GM18498 (cell line): ENCODE data around the gene NOP58.
A peak's percentile ranks its signal among the peaks of the same experiment; 100 is the strongest.
"Not testable (repeated sequence)": the region's sequence is repeated elsewhere in the genome, so short reads cannot be mapped to it uniquely, and the experiment has no call there.

Experiments used
- ATAC-seq: cut with Tn5 transposase; IDR thresholded peaks from one replicate; pipeline ENCODE4 v1.9.1; 2021; ENCODE audit warnings: mild to moderate bottlenecking, moderate library complexity; ENCODE audit not compliant: unreplicated experiment

NOP58 gene, protein sequence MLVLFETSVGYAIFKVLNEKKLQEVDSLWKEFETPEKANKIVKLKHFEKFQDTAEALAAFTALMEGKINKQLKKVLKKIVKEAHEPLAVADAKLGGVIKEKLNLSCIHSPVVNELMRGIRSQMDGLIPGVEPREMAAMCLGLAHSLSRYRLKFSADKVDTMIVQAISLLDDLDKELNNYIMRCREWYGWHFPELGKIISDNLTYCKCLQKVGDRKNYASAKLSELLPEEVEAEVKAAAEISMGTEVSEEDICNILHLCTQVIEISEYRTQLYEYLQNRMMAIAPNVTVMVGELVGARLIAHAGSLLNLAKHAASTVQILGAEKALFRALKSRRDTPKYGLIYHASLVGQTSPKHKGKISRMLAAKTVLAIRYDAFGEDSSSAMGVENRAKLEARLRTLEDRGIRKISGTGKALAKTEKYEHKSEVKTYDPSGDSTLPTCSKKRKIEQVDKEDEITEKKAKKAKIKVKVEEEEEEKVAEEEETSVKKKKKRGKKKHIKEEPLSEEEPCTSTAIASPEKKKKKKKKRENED

DNA sequence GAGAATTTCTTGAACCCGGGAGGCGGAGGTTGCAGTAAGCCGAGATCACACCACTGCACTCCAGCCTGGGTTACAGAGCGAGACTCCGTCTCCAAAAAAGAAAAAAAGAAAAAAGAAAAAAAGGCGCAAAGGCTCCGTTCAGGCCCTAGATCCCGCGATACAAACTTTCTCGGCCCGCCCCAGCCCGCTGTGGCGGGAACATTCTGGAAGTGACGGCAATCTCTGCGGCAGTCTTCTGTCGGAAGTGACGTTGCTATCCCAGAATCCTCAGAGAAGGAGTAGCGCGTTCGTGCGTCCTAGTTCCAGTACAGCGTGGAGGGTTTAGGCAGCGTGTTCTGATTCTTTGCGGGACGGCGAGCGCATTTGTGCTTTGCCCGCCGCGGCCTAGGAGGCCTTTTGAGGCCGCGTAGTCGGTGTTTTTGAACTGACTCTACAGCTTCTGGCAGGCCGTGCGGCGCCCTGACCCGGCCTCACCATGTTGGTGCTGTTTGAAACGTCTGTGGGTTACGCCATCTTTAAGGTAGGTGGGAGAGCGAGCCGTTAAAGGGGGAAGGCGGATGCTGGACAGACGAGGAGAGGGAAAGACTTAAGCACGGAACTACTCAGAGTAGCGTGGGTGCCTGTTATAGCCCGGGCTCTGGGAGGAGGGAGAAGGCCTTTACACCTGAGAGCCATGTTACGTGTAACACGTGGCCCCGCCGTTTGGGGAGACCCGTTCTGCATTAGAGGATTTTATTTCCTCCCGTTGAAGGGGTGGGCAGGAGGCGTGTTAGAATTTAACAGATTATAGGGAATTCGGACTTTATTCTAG is at the start of gene NOP58:
Gene NOP58, plus strand, starts transcription at position 297 of the 811 bp plus-strand sequence. Its CDS starts 179 bp downstream, at position 476.
- ATAC-seq: peak; percentile 86

DNA sequence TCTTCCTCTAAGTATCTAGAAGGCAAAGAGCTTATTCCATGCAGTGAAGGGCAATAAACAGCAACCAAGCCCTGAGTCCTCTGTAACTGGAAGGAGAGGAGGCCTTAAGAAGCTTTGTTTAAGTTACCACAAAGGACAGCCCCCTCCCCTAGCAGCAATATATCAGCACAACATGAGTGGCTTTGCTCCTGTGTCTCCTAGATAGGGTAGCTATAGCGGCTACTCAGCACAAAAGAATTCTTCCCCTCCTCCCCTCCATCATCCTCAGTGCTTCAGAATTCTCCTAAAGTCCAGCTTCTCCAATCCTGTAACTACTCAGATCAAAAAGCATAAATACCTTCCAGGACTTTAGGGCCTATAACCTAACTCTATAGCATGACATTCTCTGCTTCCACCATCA is 43.7 kb upstream of the NOP58 start:
- ATAC-seq: no peak

DNA sequence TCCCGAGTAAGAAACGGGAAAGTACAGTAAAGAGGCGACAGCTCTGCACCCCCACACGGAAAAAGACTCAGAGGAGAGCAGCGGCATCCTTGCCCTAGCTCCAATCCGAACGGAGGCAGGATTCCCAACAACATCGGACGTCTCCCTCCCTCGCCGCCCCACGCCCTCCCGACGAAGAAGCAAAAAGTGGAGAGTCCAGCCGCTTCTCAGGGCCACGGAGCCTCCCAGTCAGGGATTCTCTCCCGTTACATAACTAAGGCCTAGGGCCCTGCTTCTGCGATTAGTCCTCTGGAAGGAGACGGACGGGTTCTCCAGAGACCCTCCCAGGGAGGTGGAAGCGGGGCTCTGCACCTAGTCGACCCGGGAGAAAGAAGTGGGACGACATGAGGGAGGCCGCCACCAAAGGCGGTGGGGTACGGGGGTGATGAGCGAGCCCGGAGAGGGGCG is 27.8 kb upstream of the NOP58 start:
- ATAC-seq: peak; percentile 50

DNA sequence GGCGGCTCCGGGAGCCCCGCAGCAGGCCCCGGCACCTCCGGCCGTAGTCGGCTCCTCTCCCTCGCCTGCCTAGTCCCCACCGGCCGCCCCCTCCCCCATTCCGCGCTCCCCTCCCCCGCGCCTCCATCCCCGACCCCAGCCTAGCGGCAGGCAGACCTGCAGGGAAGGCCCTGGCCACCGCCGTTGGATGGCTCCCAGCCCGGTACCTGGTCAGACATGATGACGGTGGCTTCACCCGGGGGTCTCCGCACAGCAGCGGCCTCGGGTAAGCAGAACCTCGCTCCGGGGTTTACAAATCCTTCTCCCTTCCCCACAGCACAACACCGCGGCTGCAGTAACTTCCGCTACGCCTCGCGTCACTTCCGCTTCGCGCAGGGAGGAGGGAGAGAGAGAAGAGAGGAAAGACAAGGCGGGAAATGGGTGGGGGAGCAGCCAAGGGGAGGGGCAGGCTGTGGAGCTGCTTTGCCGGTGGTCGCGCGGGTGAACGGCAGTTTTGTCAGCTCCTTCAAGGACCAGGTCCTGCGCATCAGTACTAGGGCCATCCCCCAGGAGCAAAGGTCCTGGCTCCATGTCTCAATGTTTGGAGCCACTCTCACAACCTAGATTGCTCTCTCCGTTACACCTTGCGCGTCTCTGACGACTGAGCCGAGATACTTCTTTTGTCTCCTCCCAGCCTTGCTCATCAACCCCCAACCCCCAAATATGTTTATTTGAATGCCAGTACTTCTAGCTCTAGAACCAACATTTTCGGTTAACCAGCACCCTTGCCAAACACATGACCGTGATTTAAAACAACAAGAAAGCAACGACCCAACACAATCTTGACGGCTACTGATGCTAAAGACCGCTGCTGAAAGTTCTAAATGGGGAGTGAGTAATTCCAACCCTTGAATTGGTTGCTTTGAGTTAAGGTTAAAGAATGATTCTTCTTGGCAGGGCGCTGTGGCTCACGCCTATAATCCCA is 27.0 kb upstream of the NOP58 start, which contains the start of gene SUMO1:
Gene SUMO1, minus strand, starts transcription at position 364 of the 964 bp plus-strand sequence. Its CDS starts 146 bp downstream, at position 218.
- ATAC-seq: peak; percentile 97

DNA sequence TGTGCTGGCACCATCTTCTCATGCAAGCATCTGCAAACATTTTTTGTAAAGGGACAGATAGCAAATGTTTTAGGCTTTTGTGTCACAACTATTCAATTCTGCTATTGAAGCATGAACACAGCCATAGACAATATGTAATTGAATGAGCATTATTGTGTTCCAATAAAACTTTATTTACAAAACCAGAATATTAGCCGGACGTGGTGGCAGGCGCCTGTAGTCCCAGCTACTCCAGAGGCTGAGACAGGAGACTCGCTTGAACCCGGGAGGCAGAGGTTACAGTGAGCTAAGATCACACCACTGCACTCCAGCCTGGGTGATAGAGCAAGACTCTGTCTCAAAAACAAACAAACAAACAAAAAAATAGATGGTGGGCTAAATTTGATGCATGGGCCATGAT is 17.9 kb upstream of the NOP58 start:
- ATAC-seq: not testable (repeated sequence)

DNA sequence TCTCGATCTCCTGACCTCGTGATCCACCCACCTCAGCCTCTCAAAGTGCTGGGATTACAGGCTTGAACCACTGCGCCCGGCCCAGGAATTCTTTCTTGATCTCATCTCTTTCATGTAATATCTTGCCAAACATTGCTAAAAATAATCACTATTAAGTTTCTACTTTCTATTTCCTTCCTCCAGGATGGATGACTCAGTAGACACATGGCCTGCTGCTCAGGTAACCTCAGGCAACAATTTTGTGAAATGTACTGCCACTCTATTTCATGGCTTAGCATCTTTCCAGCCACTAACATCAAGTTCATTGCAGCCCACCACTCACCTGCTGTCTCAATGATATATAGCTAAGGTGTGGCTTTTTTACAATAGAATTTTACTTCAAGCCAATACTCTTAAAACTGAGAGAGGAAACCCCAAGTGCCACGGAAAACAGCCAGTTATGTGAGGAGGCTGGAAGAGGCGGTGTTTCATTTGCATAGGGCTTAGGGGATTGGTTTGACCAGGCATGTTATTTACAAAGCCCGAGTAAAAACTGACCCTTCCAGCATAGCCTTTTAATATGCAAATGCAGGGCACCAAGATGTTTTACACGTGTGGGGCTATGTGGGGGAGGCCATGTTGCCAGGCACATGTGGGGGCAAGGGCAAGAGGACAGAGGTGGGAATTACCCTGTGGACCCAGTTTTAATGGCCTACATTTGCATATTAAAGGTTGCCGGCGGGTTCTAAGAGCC is 15.9 kb upstream of the NOP58 start:
- ATAC-seq: no peak

DNA sequence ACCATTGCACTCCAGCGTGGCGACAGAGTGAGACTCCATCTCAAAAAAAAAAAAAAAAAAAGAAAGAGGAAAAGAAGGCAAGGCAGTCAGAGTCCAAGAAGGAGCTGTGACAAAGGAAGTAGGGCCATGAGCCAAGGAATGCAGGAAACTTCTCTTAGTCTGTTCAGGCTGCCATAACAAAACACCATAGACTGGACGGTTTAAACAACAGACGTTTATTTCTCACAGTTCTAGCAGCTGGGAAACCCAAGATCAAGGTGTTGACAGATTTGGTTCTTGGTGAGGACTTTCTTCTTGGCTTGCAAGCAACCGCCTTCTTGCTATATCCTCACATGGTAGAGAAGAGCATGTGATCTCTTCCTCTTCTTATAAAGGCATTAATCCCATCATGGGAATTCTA is 14.1 kb upstream of the NOP58 start:
- ATAC-seq: no peak

DNA sequence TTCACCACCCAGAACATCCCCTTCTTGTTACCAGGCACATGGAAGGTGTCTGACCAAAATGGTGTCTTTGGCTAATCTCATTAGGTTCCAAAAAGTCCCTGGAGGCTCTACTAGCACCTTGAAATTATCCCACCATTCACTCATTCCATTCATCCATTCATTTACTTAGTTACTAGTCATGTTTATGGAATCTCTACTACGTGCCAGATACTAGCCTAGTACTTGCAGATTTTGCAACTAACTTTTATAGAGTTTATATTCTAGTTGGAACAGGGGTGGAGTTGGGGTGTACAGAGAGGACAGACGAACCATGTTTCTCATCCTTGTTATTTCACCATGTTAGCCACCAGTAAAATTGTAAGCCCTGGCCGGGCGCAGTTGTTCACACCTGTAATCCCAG is 4.0 kb upstream of the NOP58 start:
- ATAC-seq: no peak

DNA sequence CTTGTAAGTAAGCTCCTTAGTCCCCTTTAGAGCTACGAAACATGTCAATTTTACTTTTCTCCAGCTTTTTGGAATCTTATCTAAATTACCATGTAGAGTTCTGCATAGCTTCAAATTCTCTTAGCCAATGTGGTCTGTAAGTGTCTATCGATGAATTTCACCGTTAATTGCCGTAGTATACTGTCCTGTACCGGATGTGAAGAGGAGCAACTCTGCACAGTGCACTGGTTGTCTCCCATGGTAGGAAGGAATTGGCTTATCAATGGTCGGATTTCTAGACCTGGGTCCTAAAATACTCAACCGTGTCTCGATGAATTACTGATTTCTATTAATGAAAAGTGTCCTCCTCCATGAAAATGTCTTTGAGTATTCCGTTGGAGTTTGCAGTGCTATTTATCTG is 1.9 kb downstream of the NOP58 start:
- ATAC-seq: no peak

DNA sequence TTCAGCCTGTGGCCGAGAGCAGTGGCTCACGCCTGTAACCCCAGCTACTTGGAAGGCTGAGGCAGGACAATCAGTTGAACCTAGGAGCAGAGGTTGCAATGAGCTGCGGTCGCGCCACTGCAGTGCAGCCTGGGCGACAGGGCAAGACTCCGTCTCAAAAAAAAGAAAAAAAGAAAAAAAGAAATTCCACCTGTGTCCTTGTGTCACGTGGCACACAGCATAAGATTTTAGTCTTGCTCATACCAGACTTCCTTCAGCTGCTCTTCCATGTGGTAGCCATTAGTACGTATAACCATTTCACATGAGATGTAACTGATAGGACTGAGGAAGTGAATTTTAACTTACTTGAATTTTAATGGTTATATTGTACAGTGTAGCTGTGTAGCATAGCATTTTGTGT is 4.0 kb downstream of the NOP58 start:
- ATAC-seq: no peak

DNA sequence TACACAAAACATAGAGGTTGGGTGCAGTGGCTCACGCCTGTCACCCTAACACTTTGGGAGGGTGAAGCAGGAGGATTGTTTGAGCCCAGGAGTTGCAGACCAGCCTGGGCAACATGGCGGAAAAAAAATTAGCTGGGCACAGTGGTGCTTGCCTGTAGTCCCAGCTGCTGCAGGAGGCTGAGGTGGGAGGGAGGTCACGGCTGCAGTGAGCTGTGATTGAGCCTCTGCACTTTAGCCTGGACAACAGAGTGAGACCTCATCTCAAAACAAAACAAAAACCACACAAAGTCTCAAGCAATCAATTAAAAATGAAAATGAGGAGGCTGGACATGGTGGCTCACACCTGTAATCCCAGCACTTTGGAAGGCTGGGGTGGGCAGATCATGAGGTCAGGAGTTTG is 4.9 kb downstream of the NOP58 start:
- no peak for ATAC-seq

DNA sequence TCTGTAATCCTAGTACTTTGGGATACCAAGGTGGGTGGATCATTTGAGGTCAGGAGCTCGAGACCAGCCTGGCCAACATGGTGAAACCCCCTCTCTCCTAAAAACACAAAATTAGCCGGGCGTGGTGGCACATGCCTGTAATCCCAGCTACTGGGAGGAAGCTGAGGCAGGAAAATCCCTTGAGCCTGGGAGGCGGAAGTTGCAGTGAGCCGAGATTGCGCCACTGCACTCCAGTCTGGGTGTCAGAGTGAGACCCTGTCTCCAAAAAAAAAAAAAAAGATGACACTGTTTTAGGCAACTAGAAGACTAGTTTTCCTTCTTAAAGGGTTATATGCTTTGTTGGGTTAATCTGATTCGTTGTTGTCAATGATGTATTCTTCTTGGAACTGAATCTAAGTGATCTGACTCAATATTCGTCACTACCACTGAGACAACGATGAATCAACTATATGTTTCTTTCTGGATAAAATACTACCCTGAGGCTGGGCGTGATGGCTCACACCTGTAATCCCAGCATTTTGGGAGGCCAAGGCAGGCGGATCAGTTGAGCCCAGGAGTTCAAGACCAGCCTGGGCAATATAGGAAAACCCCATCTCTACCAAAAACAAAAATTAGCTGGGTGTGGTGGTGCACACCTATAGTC is 10.6 kb downstream of the NOP58 start:
- ATAC-seq: not testable (repeated sequence)

DNA sequence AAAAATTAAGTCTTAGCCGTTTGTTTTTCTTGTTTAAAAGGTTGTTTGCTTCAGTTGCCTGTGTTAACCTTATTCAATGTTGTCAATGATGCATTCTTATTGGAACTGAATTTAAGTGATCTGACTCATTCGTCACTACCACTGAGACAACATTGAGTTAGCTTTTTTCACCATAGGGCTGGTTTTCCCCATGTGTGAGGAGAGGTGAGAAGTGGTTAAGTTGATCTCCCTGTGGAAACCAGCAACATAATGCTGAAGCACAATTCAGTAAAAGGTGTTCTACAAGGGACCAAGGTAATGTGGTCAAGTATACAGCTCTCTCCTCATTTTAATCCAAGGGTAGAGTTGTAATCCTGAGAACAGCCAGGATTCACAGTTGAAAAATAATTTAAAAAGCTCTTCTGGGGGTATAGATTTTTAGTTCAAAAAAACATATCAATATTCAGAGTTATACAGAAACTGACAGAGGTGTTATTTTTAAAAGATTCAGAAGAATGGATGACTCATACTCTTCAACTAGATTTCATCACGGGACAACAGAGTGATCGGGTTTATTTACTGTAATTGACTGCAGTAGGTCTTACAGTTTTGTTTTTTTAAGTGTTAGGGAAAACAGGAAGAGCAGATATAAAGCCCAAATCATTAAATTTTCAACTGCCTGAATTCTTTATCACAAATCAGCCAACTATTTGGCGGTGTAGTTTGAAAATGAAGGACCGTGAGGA is 12.6 kb downstream of the NOP58 start:
- no peak for ATAC-seq

DNA sequence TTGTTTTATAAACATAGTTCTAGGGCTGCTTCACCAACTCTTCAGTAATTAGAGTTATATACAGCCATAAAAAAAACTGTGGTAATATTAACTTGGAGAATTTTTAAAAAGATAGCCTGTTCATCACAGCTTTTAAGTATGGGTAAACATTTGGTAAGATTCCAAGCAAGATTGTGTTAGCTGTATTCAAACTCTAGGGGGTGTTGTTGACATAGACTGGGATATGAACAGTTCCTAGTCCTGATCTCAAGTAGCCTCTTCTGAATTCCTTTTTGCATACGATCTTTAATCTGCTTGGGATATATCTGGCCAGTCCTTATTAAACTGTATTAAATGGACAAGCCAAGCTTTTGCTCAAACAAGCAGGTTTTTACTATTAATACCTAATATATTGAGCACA is 13.4 kb downstream of the NOP58 start:
- no peak for ATAC-seq

DNA sequence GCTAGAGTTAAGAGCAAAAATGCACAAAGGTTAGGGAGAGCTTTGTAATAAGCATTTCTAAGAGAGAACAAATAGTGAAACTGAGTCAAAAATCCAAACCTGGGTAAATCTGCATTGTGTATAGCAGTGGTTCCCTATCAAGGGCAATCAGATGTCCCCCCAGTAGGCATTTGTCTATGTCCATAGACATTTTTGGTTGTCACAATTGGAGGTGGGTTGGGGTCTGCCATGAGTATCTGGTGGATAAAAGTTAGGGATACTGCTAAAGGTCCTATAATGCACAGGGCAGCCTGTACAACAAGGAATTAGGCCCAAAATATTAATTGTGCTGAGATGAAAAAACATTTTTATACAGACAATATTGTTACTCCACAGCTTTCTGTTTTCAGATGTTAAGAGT is 21.0 kb downstream of the NOP58 start:
- ATAC-seq: no peak

DNA sequence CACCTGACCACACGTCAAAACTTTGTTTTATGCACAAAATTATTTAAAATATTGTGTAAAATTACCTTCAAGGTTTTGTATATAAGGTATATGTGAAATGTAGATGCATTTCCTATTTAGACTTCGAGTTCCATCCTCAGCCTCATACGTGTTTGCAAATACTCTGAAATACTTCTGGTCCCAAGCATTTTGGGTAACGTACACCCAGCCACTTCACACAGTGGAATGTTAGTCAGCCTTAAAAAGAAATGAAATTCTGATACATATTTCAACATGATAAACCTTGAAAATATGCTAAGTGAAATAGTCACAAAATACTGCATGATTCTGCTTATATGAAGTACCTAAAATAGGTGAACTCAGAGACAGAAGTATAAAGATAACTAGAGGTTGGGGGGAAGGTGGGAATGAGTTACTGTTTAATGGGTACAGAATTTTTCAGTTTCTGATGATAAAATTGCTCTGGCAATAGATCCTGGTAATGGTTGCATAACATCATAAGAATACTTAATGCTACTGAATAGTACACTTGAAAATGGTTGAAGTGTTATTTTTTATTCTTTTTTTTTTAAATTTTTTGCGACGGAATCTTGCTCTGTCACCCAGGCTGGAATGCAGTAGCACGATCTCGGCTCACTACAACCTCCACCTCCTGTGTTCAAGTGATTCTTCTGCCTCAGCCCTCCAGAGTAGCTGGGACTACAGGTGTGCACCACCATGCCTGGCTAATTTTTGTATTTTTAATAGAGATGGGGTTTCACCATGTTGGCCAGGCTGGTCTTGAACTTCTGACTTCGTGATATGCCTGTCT is 24.0 kb downstream of the NOP58 start:
- no peak for ATAC-seq

DNA sequence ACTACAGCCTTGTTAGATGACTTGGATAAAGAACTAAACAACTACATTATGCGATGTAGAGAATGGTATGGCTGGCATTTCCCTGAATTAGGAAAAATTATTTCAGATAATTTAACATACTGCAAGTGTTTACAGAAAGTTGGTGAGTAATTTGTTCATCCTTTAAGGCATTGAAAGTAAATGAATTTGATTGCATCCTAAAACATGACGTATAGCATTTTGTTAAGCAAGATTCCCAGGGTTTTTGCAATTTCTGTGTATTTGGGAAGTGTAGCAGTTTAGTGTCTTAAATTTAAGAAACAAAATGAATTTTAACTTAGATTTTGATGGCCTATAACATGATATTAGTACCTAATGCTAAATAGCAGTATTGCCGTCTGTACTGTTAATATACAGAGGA is 24.8 kb downstream of the NOP58 start:
- no peak for ATAC-seq

DNA sequence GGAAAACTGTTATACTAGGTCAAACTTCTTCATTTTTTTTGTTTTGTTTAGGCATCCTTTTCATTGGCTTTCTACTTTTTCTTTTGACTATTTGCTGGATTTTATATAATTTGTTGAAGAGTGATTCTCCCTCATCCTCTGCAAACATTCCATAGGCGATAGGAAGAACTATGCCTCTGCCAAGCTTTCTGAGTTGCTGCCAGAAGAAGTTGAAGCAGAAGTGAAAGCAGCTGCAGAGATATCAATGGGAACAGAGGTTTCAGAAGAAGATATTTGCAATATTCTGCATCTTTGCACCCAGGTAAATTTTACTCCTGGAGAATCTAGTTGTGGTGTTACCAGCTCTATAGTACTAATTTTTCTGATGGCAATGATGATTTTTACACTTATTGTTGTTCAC is 25.4 kb downstream of the NOP58 start:
- no peak for ATAC-seq
